Kidney (tissue), 22 donors: ENCODE measurements around the gene HSD17B3. TPM values are rescaled to one million over a fixed set of nuclear protein-coding genes. Genes with fewer than 3 reads are reported as not detected.

Experiments
- DNase-seq, 5 donors: peaks; one replicate each; pipeline ENCODE4 v3.0.0-alpha.2; 2013 to 2020
- FAIRE-seq: peaks from 2 replicates; lab custom pipeline; 2012; peaks lifted over from hg19 to GRCh38; lab: Jason Lieb, UNC
- H3K27ac ChIP-seq, 2 donors: one replicate each; pipeline ENCODE4 v1.7.0; 2013; ENCODE audit warnings: low read depth in 2 of 2, low read length in 2 of 2, inconsistent platforms in 1 of 2
- H3K27me3 ChIP-seq: one replicate; pipeline ENCODE4 v1.7.1; 2013; ENCODE audit warnings: low read length, inconsistent platforms; ENCODE audit not compliant: control insufficient read depth, insufficient read depth
- H3K36me3 ChIP-seq, 3 donors: one replicate each; pipeline versions ENCODE4 v1.7.0 to v1.7.1; 2013; ENCODE audit warnings: low read length in 3 of 3, control low read depth in 1 of 3, inconsistent platforms in 1 of 3; ENCODE audit not compliant: insufficient read depth in 3 of 3, control insufficient read depth in 2 of 3
- H3K4me1 ChIP-seq, 3 donors: one replicate each; pipeline versions ENCODE4 v1.7.0 to v1.7.1; 2013; ENCODE audit warnings: low read length in 3 of 3, inconsistent platforms in 1 of 3, low read depth in 1 of 3; ENCODE audit not compliant: control insufficient read depth in 2 of 3, insufficient read depth in 2 of 3
- H3K4me3 ChIP-seq, 3 donors: one replicate each; pipeline versions ENCODE4 v1.7.0 to v1.8.1; 2013; ENCODE audit warnings: low read length in 3 of 3, control low read depth in 1 of 3, inconsistent platforms in 1 of 3
- H3K9ac ChIP-seq, 3 donors: one replicate each; pipeline versions ENCODE4 v1.7.0 to v1.7.1; 2013; ENCODE audit warnings: low read length in 3 of 3, control low read depth in 1 of 3, inconsistent platforms in 1 of 3
- H3K9me3 ChIP-seq, 3 donors: one replicate each; pipeline versions ENCODE4 v1.7.0 to v1.7.1; 2013; ENCODE audit warnings: low read length in 3 of 3, control low read depth in 1 of 3, inconsistent platforms in 1 of 3; ENCODE audit not compliant: control insufficient read depth in 2 of 3, insufficient read depth in 1 of 3
- CTCF ChIP-seq: IDR thresholded peaks from 3 replicates; pipeline ENCODE4 v1.5.1; 2012; ENCODE audit warnings: mild to moderate bottlenecking, moderate library complexity, borderline replicate concordance; ENCODE audit not compliant: insufficient read depth; ENCODE audit errors: extremely low read depth
- intact Hi-C: fragments of 100-400 bp; cut with DNase I; formaldehyde crosslinking; loops from one replicate; pipeline ENCODE4 v1.11.1; 2022
- long read RNA-seq, 10 donors: library from polyadenylated mRNA in 1 of 10; unstranded in 1 of 10; transcript quantifications; one replicate each; pipeline ENCODE4 v2.0.0 and lab custom pipeline, GENCODE V29; 2021 to 2026
- polyA plus RNA-seq: library from polyadenylated mRNA; stranded (reverse); fragments of 350-450 nt; fragmentation: Illumina TruSeq; extraction: RNeasy Lipid Tissue Mini Kit (QIAGEN cat#74804); gene quantifications from one replicate; pipeline ENCODE4 v1.2.3, GENCODE V29; 2014; ENCODE audit warnings: low read depth, low replicate concordance; ENCODE audit not compliant: insufficient read depth
- total RNA-seq: library from RNA; stranded (reverse); fragmentation: NEBNext Ultra II Directional; extraction: Animal tissue kit (Norgen Biotek cat#: 25700); gene quantifications from one replicate; pipeline ENCODE4 v1.2.1, GENCODE V29; 2021
- donor health status: control.
- donor health status: control.
- donor health status: control.
- donor health status: control.
- donor health status: control.
- donor health status: DM: yes; HTN: yes; CAD: no.
- donor health status: Normal renal cell carcinoma (clear cell type).

HSD17B3 gene
- 0.66 TPM for total RNA-seq
- 2.0 TPM for polyA plus RNA-seq
- long read RNA-seq, donor 1 = 0 reads
- long read RNA-seq, donor 2 = 0 reads
- long read RNA-seq, donor 3 = 0 reads
- long read RNA-seq, donor 4 = 0 reads
- long read RNA-seq, donor 5 = 0 reads
- long read RNA-seq, donor 6 = 0 reads
- long read RNA-seq, donor 7, partial matches to known transcripts = 1 of 1 reads
- long read RNA-seq, donor 7, other reads (novel, unspliced or antisense) = 0 of 1 reads
- long read RNA-seq, donor 8 = 0 reads
- long read RNA-seq, donor 9 = 0 reads
- long read RNA-seq, donor 10 = 0 reads

- FAIRE-seq (no peak), DNase-seq (no peak)
- TF ChIP-seq CTCF = no peak
- Histone ChIP-seq H3K36me3 (no peaks in the 10 kb centered on the region), H3K9ac (no peak within 1 kb of the TSS), H3K4me3 (no peak within 1 kb of the TSS), H3K9me3 (no peaks in the 10 kb centered on the region), H3K27me3 (no peaks in the 10 kb centered on the region), H3K27ac (no peak within 1 kb of the TSS), H3K4me1 (no peaks in the 10 kb centered on the region)
- intact Hi-C loops = no loop called here
Measured at GRCh38 chr9:96302021-96302420, at the start of gene HSD17B3. Gene HSD17B3 (minus strand): TSS chr9:96302176. CDS start chr9:96302104, 72 bp downstream.

- no peak overlapping the region for H3K9ac ChIP-seq
- H3K27me3 ChIP-seq = no peaks in the 10 kb centered on the region
- DNase-seq = no peak
- H3K4me3 ChIP-seq = no peak overlapping the region
- no peak for TF ChIP-seq CTCF
- no peak overlapping the region for H3K27ac ChIP-seq
- no peak for FAIRE-seq
- peaks cover 0 to 10% (median 3%) of the 10 kb centered on the region in 3 donors for H3K36me3 ChIP-seq
- intact Hi-C loops = no loop called here
- no peaks in the 10 kb centered on the region for H3K4me1 ChIP-seq
- no peaks in the 10 kb centered on the region for H3K9me3 ChIP-seq
Measured at GRCh38 chr9:96350866-96351265, 48.9 kb upstream of the HSD17B3 start.

GRCh38 chr9:96348261-96348660 lies 46.3 kb upstream of the HSD17B3 start:
- Histone ChIP-seq H3K27ac (no peak overlapping the region), H3K9ac (no peak overlapping the region), H3K9me3 (no peaks in the 10 kb centered on the region), H3K27me3 (no peaks in the 10 kb centered on the region), H3K36me3 (peaks cover 0 to 11% (median 3%) of the 10 kb centered on the region in 3 donors), H3K4me1 (no peaks in the 10 kb centered on the region), H3K4me3 (no peak overlapping the region)
- TF ChIP-seq CTCF = no peak
- DNase-seq (no peak), FAIRE-seq (no peak)
- intact Hi-C loops = no loop called here

GRCh38 chr9:96345551-96345950 lies 43.6 kb upstream of the HSD17B3 start:
- no peak for FAIRE-seq

More at GRCh38 chr9:96345551-96345950, 43.6 kb upstream of the HSD17B3 start:
- no peak overlapping the region for H3K4me3 ChIP-seq
- no peak for DNase-seq
- no peak overlapping the region for H3K9ac ChIP-seq
- H3K27me3 ChIP-seq = no peaks in the 10 kb centered on the region
- H3K4me1 ChIP-seq = no peaks in the 10 kb centered on the region
- no peaks in the 10 kb centered on the region for H3K9me3 ChIP-seq
- TF ChIP-seq CTCF = no peak
- H3K36me3 ChIP-seq = peaks cover 0 to 12% (median 3%) of the 10 kb centered on the region in 3 donors
- intact Hi-C loops = no loop called here
- no peak overlapping the region for H3K27ac ChIP-seq
